GM21381 (cell line): ENCODE results near the gene CFAP54.
"Not testable (repeated sequence)": the region's sequence is repeated elsewhere in the genome, so short reads cannot be mapped to it uniquely, and the experiment has no call there.

Experiments used
- ATAC-seq: cut with Tn5 transposase; IDR thresholded peaks from one replicate; pipeline ENCODE4 v1.9.1; 2021; ENCODE audit warnings: mild to moderate bottlenecking, moderate library complexity; ENCODE audit not compliant: unreplicated experiment

CFAP54 gene

GRCh38 chr12:96489392-96490056, at the start of gene CFAP54:
Gene CFAP54, plus strand, starts transcription at chr12:96489577. Its CDS starts 33 bp downstream, at chr12:96489610.
- ATAC-seq, result peak; percentile 97

- ATAC-seq, result no peak
Observed at GRCh38 chr12:96441816-96442215, 47.6 kb upstream of the CFAP54 start.

- ATAC-seq, result no peak
Observed at GRCh38 chr12:96442906-96443305, 46.5 kb upstream of the CFAP54 start.

- ATAC-seq, result no peak
Observed at GRCh38 chr12:96444399-96444798, 45.0 kb upstream of the CFAP54 start.

- ATAC-seq, result peak; percentile 98
Observed at GRCh38 chr12:96445691-96446583, 43.4 kb upstream of the CFAP54 start.

GRCh38 chr12:96447256-96447655, 42.1 kb upstream of the CFAP54 start:
- no peak for ATAC-seq

GRCh38 chr12:96448300-96448699, 41.1 kb upstream of the CFAP54 start:
- ATAC-seq, result no peak

GRCh38 chr12:96452261-96452922, 37.0 kb upstream of the CFAP54 start:
- ATAC-seq, result no peak

- ATAC-seq, result no peak
Observed at GRCh38 chr12:96454396-96454795, 35.0 kb upstream of the CFAP54 start.

- peak; percentile 91 for ATAC-seq
Observed at GRCh38 chr12:96456265-96456974, 33.0 kb upstream of the CFAP54 start.

- ATAC-seq, result no peak
Observed at GRCh38 chr12:96457191-96457930, 32.0 kb upstream of the CFAP54 start.

GRCh38 chr12:96459281-96459680, 30.1 kb upstream of the CFAP54 start:
- not testable (repeated sequence) for ATAC-seq

- ATAC-seq, result no peak
Observed at GRCh38 chr12:96462571-96463280, 26.7 kb upstream of the CFAP54 start.

- ATAC-seq, result no peak
Observed at GRCh38 chr12:96465896-96466295, 23.5 kb upstream of the CFAP54 start.

- no peak for ATAC-seq
Observed at GRCh38 chr12:96466939-96467751, 22.2 kb upstream of the CFAP54 start.

GRCh38 chr12:96471368-96472050, 17.9 kb upstream of the CFAP54 start:
- no peak for ATAC-seq

- ATAC-seq, result no peak
Observed at GRCh38 chr12:96472384-96472783, 17.0 kb upstream of the CFAP54 start.

- ATAC-seq, result no peak
Observed at GRCh38 chr12:96473394-96474093, 15.8 kb upstream of the CFAP54 start.
